CD4-positive, alpha-beta T cell treated with Interleukin-10 for 1 hour (primary cell): Measurements from ENCODE around the gene FAM187B.

Source experiments
- DNase-seq: peaks from one replicate; pipeline ENCODE4 v3.0.0-alpha.2; 2020

The FAM187B gene

GRCh38 chr19:35228177-35228930 is at the start of gene FAM187B:
TSS of gene FAM187B (minus strand) at chr19:35228739. CDS start at chr19:35228680, 59 bp downstream.
- DNase-seq = no peak

GRCh38 chr19:35276706-35277281 is 48.3 kb upstream of the FAM187B start:
- no peak for DNase-seq

DNA sequence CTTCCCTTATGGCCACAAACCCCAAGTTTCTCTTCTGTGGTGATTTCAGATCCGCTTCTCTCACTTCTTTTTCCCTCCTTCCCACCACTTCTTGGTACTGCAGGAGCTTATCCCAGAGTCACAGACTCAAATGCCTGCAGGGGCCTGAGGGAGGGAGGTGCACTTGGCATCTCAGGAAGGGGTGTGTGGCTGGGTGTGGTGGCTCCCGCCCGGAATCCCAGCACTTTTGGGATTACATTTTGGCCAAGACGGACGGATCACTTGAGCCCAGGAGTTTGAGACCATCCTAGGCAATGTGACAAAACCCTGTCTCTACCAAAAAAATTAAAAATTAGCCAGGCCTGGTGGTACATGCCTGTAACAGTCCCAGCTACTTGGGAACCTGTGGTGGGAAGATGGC is 45.8 kb upstream of the FAM187B start:
- no peak for DNase-seq

GRCh38 chr19:35273686-35274259 is 45.2 kb upstream of the FAM187B start:
- no peak for DNase-seq

- DNase-seq = no peak
Measured at GRCh38 chr19:35272954-35273649, 44.6 kb upstream of the FAM187B start.

- no peak for DNase-seq
Measured at GRCh38 chr19:35272122-35272719, 43.7 kb upstream of the FAM187B start.

- no peak for DNase-seq
Measured at GRCh38 chr19:35271546-35271945, 43.0 kb upstream of the FAM187B start.

- DNase-seq = no peak
Measured at GRCh38 chr19:35270381-35270811, 41.9 kb upstream of the FAM187B start.

DNA sequence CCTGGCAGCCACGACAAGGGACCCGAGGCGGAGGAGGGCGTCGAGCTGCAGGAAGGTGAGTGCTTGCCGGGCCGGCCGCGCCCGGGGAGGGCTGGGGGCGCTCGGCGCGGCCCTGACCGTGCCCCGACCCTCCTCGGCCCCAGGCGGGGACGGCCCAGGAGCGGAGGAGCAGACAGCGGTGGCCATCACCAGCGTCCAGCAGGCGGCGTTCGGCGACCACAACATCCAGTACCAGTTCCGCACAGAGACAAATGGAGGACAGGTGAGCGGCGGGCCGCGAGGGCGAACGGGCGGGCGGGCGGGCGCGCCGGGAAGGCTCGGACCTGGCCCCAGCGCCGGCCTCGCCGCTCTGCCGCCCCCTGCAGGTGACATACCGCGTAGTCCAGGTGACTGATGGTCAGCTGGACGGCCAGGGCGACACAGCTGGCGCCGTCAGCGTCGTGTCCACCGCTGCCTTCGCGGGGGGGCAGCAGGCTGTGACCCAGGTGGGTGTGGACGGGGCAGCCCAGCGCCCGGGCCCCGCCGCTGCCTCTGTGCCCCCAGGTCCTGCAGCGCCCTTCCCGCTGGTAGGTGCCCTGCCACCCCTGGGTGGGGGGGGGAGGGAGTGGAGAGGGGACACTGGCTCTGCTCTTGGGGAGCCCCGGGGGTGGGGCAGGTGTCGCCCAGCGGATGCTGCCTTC is 41.0 kb upstream of the FAM187B start:
- peak; percentile 84 for DNase-seq

- DNase-seq = peak; percentile 66
Measured at GRCh38 chr19:35268536-35269437, 40.2 kb upstream of the FAM187B start, which contains the start of gene USF2. TSS of gene USF2 (plus strand) at chr19:35268962. CDS start at chr19:35269102, 140 bp downstream.

DNA sequence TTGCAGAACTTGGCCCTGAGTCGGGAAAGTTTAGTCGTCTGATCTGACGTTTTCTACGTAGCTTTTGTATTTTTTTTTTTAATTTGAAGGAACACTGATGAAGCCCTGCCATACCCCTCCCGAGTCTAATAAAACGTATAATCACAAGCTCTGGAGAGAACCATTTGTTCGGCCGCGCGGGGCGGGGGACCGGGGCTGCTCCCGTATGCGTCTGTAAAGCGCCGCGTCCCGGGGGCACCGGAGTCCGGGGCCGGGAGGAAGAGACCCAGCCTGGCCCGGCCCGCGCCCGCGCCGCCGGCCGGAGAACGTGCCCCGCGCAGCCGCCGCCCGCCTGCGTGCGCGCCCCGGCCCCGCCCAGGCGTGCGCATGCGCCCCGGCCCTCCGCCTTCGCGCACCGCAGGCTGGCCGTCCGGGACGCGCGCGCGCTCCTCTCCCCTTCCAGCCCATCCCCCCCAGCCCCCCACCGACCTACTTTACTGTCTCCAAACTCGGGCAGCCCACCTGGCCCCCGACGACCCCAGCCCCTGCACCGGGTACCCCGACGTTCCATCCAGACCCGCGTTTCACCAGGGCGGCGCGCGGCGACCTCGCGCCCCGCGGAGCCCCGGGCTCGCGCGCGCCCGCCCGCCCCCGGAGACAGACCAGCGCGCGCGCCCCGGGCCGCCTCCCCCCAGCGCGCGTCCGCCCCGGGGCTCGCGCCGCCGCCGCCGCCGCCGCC is 39.4 kb upstream of the FAM187B start:
- DNase-seq = peak; percentile 79

DNA sequence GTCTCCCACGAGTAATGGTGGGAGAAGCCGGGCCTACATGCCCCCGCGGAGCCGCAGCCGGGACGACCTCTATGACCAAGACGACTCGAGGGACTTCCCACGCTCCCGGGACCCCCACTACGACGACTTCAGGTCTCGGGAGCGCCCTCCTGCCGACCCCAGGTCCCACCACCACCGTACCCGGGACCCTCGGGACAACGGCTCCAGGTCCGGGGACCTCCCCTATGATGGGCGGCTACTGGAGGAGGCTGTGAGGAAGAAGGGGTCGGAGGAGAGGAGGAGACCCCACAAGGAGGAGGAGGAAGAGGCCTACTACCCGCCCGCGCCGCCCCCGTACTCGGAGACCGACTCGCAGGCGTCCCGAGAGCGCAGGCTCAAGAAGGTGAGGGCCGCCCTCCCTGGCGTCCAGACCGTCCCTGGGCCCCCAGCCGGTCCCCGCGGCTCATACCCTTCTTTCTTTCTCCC is 38.8 kb upstream of the FAM187B start:
- peak; percentile 45 for DNase-seq

DNA sequence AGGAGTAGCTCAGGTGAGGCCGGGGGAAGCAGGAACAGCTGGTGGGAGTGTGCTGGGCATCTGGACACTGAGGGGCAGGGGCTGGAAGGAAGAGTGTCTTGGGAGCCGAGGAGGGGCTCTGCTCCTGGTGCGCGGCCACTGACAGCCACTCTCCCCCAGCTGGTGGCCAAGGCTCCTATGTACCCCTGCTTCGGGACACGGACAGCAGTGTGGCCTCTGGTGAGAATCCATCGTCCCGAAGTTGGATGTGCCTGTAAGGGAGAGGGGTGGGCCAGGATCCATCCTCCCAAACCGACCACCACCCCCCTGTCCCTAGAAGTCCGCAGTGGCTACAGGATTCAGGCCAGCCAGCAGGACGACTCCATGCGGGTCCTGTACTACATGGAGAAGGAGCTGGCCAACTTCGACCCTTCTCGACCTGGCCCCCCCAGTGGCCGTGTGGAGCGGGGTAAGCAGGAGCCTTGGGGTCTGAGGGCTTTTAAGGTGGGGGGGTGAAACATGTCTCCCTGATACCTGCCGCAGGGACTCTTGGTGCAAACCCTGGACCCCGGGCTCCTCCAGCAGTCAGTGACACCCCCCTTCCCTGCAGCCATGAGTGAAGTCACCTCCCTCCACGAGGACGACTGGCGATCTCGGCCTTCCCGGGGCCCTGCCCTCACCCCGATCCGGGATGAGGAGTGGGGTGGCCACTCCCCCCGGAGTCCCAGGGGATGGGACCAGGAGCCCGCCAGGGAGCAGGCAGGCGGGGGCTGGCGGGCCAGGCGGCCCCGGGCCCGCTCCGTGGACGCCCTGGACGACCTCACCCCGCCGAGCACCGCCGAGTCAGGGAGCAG is 38.2 kb upstream of the FAM187B start:
- no peak for DNase-seq

- no peak for DNase-seq
Measured at GRCh38 chr19:35265900-35266519, 37.5 kb upstream of the FAM187B start.

- DNase-seq = no peak
Measured at GRCh38 chr19:35265126-35265899, 36.8 kb upstream of the FAM187B start.

- no peak for DNase-seq
Measured at GRCh38 chr19:35264268-35265125, 36.0 kb upstream of the FAM187B start.

- no peak for DNase-seq
Measured at GRCh38 chr19:35262101-35262761, 33.7 kb upstream of the FAM187B start.
